Measurements from ENCODE around the gene RBKS. TPM values are rescaled to one million over a fixed set of nuclear protein-coding genes. Genes with fewer than 3 reads are reported as not detected.

The RBKS gene
- total RNA-seq, 1 donor from 2014 or later = 0.80 TPM

DNA sequence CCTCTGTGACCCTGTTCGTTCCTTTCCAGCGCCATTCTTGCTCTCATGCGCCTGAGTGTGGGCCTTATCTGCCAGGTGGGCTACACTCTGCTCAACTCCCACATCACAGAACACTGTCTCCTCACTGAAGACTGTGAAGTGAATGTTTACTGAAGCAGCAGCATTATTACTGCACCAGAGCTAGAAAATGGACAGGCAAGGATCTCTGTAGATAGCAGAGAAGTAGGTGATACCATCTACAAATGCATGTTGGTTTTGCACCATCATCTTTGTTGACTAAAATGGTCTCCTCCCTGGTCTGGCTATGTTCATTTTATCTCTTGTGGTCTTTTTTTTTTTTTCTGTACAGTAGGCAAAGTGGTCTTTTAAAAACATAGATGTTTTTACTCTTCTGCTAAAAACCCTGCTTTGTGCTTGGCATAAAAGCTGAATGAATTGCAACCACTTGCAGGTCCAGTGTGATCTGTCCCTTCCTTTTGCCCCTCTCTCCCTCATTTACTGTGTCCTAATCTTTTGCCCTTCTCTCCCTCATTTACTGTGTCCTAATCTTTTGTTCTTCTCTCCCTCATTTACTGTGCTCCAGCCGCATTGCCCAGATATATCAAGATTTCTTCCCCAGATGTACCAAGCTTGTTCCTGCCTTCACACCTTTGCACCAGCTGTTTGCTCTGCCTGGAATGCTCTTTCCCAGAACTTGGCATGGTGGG lies 35.7 kb upstream of the RBKS start:
- TF ChIP-seq, protein P1, sequence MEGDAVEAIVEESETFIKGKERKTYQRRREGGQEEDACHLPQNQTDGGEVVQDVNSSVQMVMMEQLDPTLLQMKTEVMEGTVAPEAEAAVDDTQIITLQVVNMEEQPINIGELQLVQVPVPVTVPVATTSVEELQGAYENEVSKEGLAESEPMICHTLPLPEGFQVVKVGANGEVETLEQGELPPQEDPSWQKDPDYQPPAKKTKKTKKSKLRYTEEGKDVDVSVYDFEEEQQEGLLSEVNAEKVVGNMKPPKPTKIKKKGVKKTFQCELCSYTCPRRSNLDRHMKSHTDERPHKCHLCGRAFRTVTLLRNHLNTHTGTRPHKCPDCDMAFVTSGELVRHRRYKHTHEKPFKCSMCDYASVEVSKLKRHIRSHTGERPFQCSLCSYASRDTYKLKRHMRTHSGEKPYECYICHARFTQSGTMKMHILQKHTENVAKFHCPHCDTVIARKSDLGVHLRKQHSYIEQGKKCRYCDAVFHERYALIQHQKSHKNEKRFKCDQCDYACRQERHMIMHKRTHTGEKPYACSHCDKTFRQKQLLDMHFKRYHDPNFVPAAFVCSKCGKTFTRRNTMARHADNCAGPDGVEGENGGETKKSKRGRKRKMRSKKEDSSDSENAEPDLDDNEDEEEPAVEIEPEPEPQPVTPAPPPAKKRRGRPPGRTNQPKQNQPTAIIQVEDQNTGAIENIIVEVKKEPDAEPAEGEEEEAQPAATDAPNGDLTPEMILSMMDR (IDR thresholded peaks at IDR 0.05; ENCODE audit: unreplicated experiment) = no peak
- no peaks in the 10 kb centered on the region for H3K9me3 Mint-ChIP-seq
- no peak overlapping the region for H3K27ac Mint-ChIP-seq
- H3K27me3 Mint-ChIP-seq (ENCODE audit: low read depth) = no peaks in the 10 kb centered on the region
- H3K4me3 Mint-ChIP-seq = no peak overlapping the region
- H3K36me3 Mint-ChIP-seq = no peaks in the 10 kb centered on the region
- H3K4me1 Mint-ChIP-seq = peaks cover 26% of the 10 kb centered on the region
- no peak for DNase-seq (ENCODE audit: low spot score in 2 of 2, unreplicated experiment in 2 of 2)

DNA sequence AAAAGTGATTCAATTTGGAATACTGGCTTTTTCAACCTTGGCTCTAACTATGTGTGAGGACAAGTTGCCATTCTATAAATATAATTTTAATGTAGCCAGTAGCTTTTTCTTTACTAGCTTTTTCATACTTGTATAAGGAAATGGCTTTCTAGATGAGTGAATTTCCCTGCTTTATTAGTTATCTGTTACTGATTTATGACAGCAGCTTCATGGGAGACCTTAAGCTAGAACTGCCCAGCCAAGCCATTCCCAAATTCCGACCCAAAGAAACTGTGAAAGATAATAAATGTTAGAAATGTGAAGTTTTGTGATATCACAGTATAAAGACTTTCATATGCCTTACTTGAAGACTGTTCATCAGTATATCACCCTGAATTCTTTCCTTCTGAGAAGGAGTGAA lies 32.7 kb upstream of the RBKS start:
- no peak for DNase-seq (ENCODE audit: low spot score in 2 of 2, unreplicated experiment in 2 of 2)
- Mint-ChIP-seq H3K9me3 (no peaks in the 10 kb centered on the region), H3K27me3 (ENCODE audit: low read depth) (no peaks in the 10 kb centered on the region), H3K4me1 (peaks cover 34% of the 10 kb centered on the region), H3K27ac (peak overlapping the region; percentile 72), H3K36me3 (no peaks in the 10 kb centered on the region), H3K4me3 (no peak overlapping the region)
- TF ChIP-seq, protein P1 (IDR thresholded peaks at IDR 0.05; ENCODE audit: unreplicated experiment) = no peak

DNA sequence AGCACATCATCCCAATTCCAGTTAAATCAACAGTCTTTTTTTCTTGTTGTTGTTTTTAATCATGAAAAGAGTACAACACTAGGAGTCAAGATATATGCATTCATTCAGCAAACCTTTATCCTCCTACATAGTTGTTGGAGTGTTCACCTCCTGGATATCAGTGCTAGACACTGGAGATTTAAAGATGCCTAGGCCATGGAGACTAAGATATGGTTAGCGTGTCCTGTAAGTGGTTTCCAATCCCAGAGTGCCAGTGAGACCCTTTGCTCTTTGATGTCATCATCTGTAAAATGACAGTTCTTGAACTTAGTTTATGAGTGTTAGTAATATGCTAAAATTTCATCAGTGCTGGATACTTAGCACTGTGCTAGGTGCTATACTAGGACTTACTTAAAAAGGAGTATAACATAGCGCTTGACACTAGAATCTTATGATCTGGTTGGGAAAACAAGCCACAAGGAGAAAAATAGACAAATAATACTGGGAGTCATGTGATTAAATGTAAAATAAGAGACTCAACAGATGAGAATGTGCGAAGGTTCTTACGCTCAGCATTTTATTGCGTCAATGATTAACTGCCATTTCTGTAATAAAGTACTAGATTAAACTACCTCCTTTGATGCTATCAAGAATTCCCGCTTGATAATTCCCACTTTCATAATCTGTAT lies 31.8 kb upstream of the RBKS start:
- H3K36me3 Mint-ChIP-seq = no peaks in the 10 kb centered on the region
- H3K27me3 Mint-ChIP-seq (ENCODE audit: low read depth) = no peaks in the 10 kb centered on the region
- no peaks in the 10 kb centered on the region for H3K9me3 Mint-ChIP-seq
- no peak overlapping the region for H3K27ac Mint-ChIP-seq
- peaks cover 30% of the 10 kb centered on the region for H3K4me1 Mint-ChIP-seq
- no peak overlapping the region for H3K4me3 Mint-ChIP-seq
- TF ChIP-seq, protein P1 (IDR thresholded peaks at IDR 0.05; ENCODE audit: unreplicated experiment) = no peak
- DNase-seq (ENCODE audit: low spot score in 2 of 2, unreplicated experiment in 2 of 2) = no peak

DNA sequence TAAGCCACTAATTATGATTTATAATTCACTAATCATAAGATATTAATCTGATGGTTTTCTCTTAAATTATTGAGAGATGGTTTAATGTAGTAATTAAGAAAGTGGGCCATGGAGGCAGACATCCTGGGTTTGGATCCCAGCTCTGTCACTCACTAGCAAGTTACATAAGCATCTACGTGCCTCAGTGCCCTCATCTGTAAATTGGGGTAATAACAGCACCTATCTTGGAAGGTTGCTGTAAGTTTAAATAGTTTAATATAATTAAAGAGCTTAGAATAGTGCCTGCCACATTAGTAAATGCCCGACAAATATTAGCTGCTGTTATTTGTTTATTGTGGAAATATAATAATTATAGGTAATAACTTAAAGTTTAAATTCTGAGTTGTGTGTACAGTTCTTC lies 31.2 kb upstream of the RBKS start:
- peaks cover 27% of the 10 kb centered on the region for H3K4me1 Mint-ChIP-seq
- no peak overlapping the region for H3K4me3 Mint-ChIP-seq
- TF ChIP-seq, protein P1 (IDR thresholded peaks at IDR 0.05; ENCODE audit: unreplicated experiment) = no peak
- no peaks in the 10 kb centered on the region for H3K9me3 Mint-ChIP-seq
- H3K27ac Mint-ChIP-seq = no peak overlapping the region
- no peak for DNase-seq (ENCODE audit: low spot score in 2 of 2, unreplicated experiment in 2 of 2)
- H3K36me3 Mint-ChIP-seq = no peaks in the 10 kb centered on the region
- H3K27me3 Mint-ChIP-seq (ENCODE audit: low read depth) = no peaks in the 10 kb centered on the region

DNA sequence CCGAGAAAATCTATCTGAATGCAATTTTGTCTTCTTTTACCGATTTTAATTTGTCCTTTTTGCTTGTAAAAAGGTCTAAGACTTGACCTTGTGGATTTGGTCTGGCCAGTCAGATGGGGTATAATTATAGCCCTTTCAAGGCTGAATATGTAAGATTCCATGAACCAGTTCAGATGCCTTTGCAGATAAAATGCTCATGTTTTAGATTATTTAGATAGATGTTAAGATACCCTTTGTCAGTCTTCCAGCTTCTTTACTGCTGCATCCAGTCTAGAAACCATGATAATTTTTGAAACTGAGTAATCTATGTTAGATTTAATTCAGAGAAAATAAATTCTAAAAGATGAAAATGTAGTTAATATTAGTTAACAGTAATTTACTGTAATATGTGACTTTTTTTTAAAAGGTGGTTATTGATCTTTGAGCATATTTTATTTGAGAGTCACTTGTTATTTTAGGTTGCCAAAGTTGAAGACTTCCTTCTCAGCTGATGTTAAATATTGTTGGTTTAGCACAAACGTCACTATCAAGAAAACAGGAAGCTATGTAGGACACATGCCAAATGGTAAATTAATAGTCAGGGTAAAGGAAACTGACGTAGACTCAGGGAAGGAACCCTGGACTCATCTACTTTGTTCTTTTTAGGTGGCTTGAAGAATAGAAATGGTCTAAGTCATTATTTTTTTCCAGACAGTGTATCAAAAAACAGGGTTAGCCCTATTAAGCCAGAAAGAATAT lies 30.1 kb upstream of the RBKS start:
- TF ChIP-seq, protein P1 (IDR thresholded peaks at IDR 0.05; ENCODE audit: unreplicated experiment) = no peak
- Mint-ChIP-seq H3K4me3 (no peak overlapping the region), H3K9me3 (no peaks in the 10 kb centered on the region), H3K27me3 (ENCODE audit: low read depth) (no peaks in the 10 kb centered on the region), H3K27ac (no peak overlapping the region), H3K4me1 (peaks cover 22% of the 10 kb centered on the region), H3K36me3 (no peaks in the 10 kb centered on the region)
- no peak for DNase-seq (ENCODE audit: low spot score in 2 of 2, unreplicated experiment in 2 of 2)
